ENCODE data around the gene ANKRD6. TPM values are rescaled to one million over a fixed set of nuclear protein-coding genes. Genes with fewer than 3 reads are reported as not detected.
"Not testable (repeated sequence)": the region's sequence is repeated elsewhere in the genome, so short reads cannot be mapped to it uniquely, and the experiment has no call there.

ANKRD6 gene
- total RNA-seq, 2 experiments from 2014 or later, result 2.4 to 7.0 TPM

DNA sequence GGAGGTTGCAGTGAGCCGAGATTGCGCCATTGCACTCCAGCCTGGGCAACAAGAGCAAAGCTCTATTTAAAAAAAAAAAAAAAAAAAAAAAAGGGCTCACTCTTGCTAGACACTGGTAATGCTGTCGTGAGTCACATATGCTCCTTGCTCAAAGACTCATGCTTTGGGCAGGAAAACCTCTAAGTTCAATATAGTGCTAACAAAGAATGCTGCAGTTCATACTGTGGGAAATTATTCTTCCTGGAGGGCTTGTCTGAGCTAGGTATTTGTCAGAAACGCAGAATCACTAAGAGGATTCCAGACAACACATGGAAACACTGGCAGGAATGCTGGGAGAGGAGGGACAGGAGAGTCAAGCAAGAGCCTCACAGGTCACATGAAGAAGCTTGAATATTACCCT lies 207.9 kb downstream of the ANKRD6 start:
- Histone ChIP-seq H3K27ac (ENCODE audit: low read depth, low read length, poor library complexity, severe bottlenecking) (no peak overlapping the region), H2AFZ (ENCODE audit: low read length) (no peak overlapping the region), H3K4me1 (ENCODE audit: insufficient read depth, low read length, poor library complexity, severe bottlenecking) (peaks cover 18% of the 10 kb centered on the region), H3K9me2 (ENCODE audit: insufficient read depth, low read length) (no peaks in the 10 kb centered on the region), H3K79me2 (ENCODE audit: insufficient read depth, low read depth, low read length) (peaks cover 18% of the 10 kb centered on the region; the same call in 1 of the 2 replicates), H3K4me2 (ENCODE audit: low read length) (no peak overlapping the region), H3K36me3 (ENCODE audit: insufficient read depth, low read length) (peaks cover 63% of the 10 kb centered on the region), H3K4me3 (ENCODE audit: low read depth, low read length, poor library complexity, severe bottlenecking) (no peak overlapping the region), H4K20me1 (ENCODE audit: insufficient read depth, low read length) (no peaks in the 10 kb centered on the region), H3K9me3 (ENCODE audit: low read length) (no peaks in the 10 kb centered on the region; the same call in 1 of the 2 replicates)
- ChIA-PET POLR2A (interaction anchor here (0.6 to 0.7 kb wide), 5 partner anchors 89 to 1433 kb away, joined by 3 to 8 read pairs (median 4); partner anchors contain the start of gene ANKRD6), CTCF (ENCODE audit: unreplicated experiment) (interaction anchor here (0.5 kb wide), 1 partner anchor 655 kb away, joined by 3 read pairs; no protein-coding TSS in a partner anchor)
- TF ChIP-seq, protein P1, sequence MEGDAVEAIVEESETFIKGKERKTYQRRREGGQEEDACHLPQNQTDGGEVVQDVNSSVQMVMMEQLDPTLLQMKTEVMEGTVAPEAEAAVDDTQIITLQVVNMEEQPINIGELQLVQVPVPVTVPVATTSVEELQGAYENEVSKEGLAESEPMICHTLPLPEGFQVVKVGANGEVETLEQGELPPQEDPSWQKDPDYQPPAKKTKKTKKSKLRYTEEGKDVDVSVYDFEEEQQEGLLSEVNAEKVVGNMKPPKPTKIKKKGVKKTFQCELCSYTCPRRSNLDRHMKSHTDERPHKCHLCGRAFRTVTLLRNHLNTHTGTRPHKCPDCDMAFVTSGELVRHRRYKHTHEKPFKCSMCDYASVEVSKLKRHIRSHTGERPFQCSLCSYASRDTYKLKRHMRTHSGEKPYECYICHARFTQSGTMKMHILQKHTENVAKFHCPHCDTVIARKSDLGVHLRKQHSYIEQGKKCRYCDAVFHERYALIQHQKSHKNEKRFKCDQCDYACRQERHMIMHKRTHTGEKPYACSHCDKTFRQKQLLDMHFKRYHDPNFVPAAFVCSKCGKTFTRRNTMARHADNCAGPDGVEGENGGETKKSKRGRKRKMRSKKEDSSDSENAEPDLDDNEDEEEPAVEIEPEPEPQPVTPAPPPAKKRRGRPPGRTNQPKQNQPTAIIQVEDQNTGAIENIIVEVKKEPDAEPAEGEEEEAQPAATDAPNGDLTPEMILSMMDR (conservative IDR thresholded peaks at IDR 0.05; ENCODE audit: low read length), result no peak
- intact Hi-C loops (cut with micrococcal nuclease; ENCODE audit: unreplicated experiment), result no loop called here
- DNase-seq (ENCODE audit: low spot score), result no peak
- no TSS peak for BruUV-seq (replicated peaks)

DNA sequence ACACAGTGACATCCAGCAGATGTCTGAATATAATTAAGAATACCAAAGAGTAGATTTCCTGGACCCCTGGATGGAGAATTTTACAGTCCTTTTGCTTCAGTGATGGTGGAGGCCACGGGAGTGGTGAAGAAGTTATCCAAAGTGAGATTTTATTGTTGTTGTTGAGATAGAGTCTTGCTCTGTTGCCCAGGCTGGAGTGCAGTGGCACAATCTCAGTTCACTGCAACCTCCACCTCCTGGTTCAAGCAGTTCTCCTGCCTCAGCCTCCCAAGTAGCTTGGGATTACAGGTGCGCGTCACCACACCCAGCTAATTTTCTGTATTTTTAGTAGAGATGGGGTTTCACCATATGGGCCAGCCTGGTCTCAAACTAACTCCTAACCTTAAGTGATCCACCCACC lies 208.6 kb downstream of the ANKRD6 start:
- BruUV-seq (replicated peaks); H3K27ac ChIP-seq (ENCODE audit: low read depth, low read length, poor library complexity, severe bottlenecking): not testable (repeated sequence)

DNA sequence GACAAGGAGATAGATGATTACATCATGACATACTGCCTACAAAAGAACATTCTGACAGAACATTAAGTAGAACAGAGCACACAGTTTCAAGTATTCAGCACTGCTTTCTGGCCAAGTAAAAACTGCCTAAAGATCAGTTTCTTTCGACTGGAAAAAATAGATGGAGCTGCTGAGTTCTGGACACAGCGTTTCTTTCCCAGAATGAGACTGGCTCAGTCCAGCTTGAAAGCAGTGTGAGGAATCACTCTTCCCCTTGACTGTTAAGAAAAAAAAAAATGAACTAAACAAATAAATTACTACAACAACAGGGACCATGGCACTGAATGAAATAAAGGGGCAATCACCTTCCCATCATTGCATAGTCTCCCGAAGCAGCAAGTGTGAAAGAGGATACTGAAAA lies 210.0 kb downstream of the ANKRD6 start:
- H3K27ac ChIP-seq (ENCODE audit: low read depth, low read length, poor library complexity, severe bottlenecking), result no peak overlapping the region
- H3K9me3 ChIP-seq (ENCODE audit: low read length), result no peaks in the 10 kb centered on the region
- peaks cover 10% of the 10 kb centered on the region for H3K4me1 ChIP-seq (ENCODE audit: insufficient read depth, low read length, poor library complexity, severe bottlenecking)
- TF ChIP-seq EZH2phosphoT487 (IDR thresholded peaks at IDR 0.05; ENCODE audit: borderline replicate concordance, low read depth, low read length), result no peak
- TF ChIP-seq, protein P1 (conservative IDR thresholded peaks at IDR 0.05; ENCODE audit: low read length), result no peak
- peaks cover 2% of the 10 kb centered on the region; the same call in 1 of the 2 replicates for H3K79me2 ChIP-seq (ENCODE audit: insufficient read depth, low read depth, low read length)
- H3K36me3 ChIP-seq (ENCODE audit: insufficient read depth, low read length), result peaks cover 71% of the 10 kb centered on the region
- no peak for DNase-seq (ENCODE audit: low spot score)
- no peak overlapping the region for H2AFZ ChIP-seq (ENCODE audit: low read length)
- H3K9me2 ChIP-seq (ENCODE audit: insufficient read depth, low read length), result no peaks in the 10 kb centered on the region
- no peak overlapping the region for H3K4me2 ChIP-seq (ENCODE audit: low read length)
- CTCF ChIA-PET (ENCODE audit: unreplicated experiment), result no interaction called here
- POLR2A ChIA-PET, result interaction anchor here (0.5 to 0.7 kb wide), 3 partner anchors 22 to 179 kb away, joined by 3 read pairs; no protein-coding TSS in a partner anchor
- H3K4me3 ChIP-seq (ENCODE audit: low read depth, low read length, poor library complexity, severe bottlenecking), result no peak overlapping the region
- no peaks in the 10 kb centered on the region for H4K20me1 ChIP-seq (ENCODE audit: insufficient read depth, low read length)
- BruUV-seq (replicated peaks), result TSS peak; percentile 56
- intact Hi-C loops (cut with micrococcal nuclease; ENCODE audit: unreplicated experiment), result no loop called here

More for the DNA sequence above, 208.6 kb downstream of the ANKRD6 start:
- H3K4me3 ChIP-seq (ENCODE audit: low read depth, low read length, poor library complexity, severe bottlenecking); POLR2A ChIA-PET; intact Hi-C loops (cut with micrococcal nuclease; ENCODE audit: unreplicated experiment); H3K4me2 ChIP-seq (ENCODE audit: low read length); H3K9me2 ChIP-seq (ENCODE audit: insufficient read depth, low read length); H3K9me3 ChIP-seq (ENCODE audit: low read length); H2AFZ ChIP-seq (ENCODE audit: low read length); CTCF ChIA-PET (ENCODE audit: unreplicated experiment); DNase-seq (ENCODE audit: low spot score); H4K20me1 ChIP-seq (ENCODE audit: insufficient read depth, low read length): not testable (repeated sequence)
- H3K79me2 ChIP-seq (ENCODE audit: insufficient read depth, low read depth, low read length), result peaks cover 16% of the 10 kb centered on the region; the same call in 1 of the 2 replicates
- peaks cover 18% of the 10 kb centered on the region for H3K4me1 ChIP-seq (ENCODE audit: insufficient read depth, low read length, poor library complexity, severe bottlenecking)
- peaks cover 63% of the 10 kb centered on the region for H3K36me3 ChIP-seq (ENCODE audit: insufficient read depth, low read length)
